Measurements from ENCODE around the gene PURA.

GRCh38 chr5:140084541-140084940 lies 29.4 kb upstream of the PURA start:
- TF ChIP-seq CTCF (IDR thresholded peaks at IDR 0.05 in 8 of 11, conservative IDR thresholded peaks at IDR 0.05 in 3 of 11): no peak
- TF ChIP-seq POLR2AphosphoS5 (IDR thresholded peaks at IDR 0.05): no peak
- no peak for TF ChIP-seq POLR2A (IDR thresholded peaks at IDR 0.05)

Data from spleen (tissue), 7 donors.